ENCODE measurements around the gene CLDN2.

DNA sequence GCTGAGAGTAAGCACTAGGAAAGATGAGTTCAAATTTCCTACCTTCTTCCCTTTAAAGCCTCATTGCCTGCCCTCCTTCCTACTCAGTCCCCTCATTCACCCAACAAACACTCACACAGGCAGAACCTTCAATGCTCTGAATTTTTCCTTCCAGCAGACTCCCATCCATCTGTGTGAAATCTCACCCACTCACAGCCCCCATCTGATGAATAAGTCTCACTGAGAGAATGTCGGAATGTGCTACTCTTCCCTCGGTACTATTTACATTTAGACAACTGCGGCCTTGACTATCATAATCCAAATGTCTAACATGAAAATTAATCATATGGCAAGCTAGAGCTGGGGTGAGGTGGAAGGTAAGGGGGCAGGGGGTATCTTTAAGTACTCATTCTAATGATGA, 19.4 kb downstream of the CLDN2 start:
- no peak for TF ChIP-seq CTCF (IDR thresholded peaks at IDR 0.05; ENCODE audit: insufficient read depth, low read length, poor library complexity, severe bottlenecking)
- TF ChIP-seq EZH2phosphoT487 (conservative IDR thresholded peaks at IDR 0.05; ENCODE audit: low read length), result no peak
